ENCODE results near the gene NCK2. TPM values are rescaled to one million over a fixed set of nuclear protein-coding genes. Genes with fewer than 3 reads are reported as not detected.

Gene NCK2
- total and polyA plus RNA-seq, 10 of the 15 experiments (the other 5 are each of a cell fraction or from before 2014, with no cell fraction given), result 1.2 to 30.9 (median 14.1) TPM

GRCh38 chr2:105749583-105750400, 5.1 kb downstream of the NCK2 start:
- FAIRE-seq (no peak), DNase-seq (ENCODE audit: low read depth, low spot score) (no peak), ATAC-seq (no peak)
- WGBS (ENCODE audit: insufficient coverage, insufficient replicate concordance, low lambda C conversion rate, missing lambda C conversion rate), result 78% methylated on average over 14 of the region's 18 CpGs
- Histone ChIP-seq H3K9me3 (replicated peaks; ENCODE audit: control insufficient read depth, insufficient read depth, low read length) (no peaks in the 10 kb centered on the region), H3K4me1 (ENCODE audit: control insufficient read depth, insufficient read depth, low read length) (peaks cover 35% of the 10 kb centered on the region), H3K79me2 (ENCODE audit: control insufficient read depth, insufficient read depth, low read length) (peaks cover 84% of the 10 kb centered on the region), H4K20me1 (ENCODE audit: control insufficient read depth, insufficient read depth) (no peaks in the 10 kb centered on the region; the same call in none of the 2 replicates), H3K27me3 (replicated peaks in 1 of 2; ENCODE audit: control insufficient read depth in 2 of 2, insufficient read depth in 2 of 2, low read length in 1 of 2) (no peaks in the 10 kb centered on the region), H3K27ac (ENCODE audit: control insufficient read depth, insufficient read depth) (peak overlapping the region; percentile 28), H3K36me3 (ENCODE audit: control insufficient read depth in 2 of 2, insufficient read depth in 2 of 2, low read length in 1 of 2) (no peaks in the 10 kb centered on the region; a peak in 1 of 4 replicates), H3K9ac (ENCODE audit: control insufficient read depth, insufficient read depth, low read length) (no peak overlapping the region), H2AFZ (ENCODE audit: control insufficient read depth, low read depth, low read length) (no peak overlapping the region), H3K4me3 (0 out of 2 replicates have a peak overlapping the region, but pooled peaks have one; percentile 27), H3K4me2 (ENCODE audit: control insufficient read depth, insufficient read depth) (peak overlapping the region; percentile 20; the same call in 1 of the 2 replicates)
- ChIA-PET CTCF (interaction anchor here (0.6 to 4.2 kb wide), 18 partner anchors 10 to 354 kb away, joined by 3 to 29 read pairs (median 4); no protein-coding TSS in a partner anchor), SMC1A (ENCODE audit: uncharacterized antibody, unreplicated experiment) (interaction anchor here (0.7 to 7.3 kb wide), 16 partner anchors 10 to 355 kb away, joined by 3 to 70 read pairs (median 3); no protein-coding TSS in a partner anchor), RAD21 (ENCODE audit: unreplicated experiment) (interaction anchor here (1.1 to 5.1 kb wide), 11 partner anchors 8 to 357 kb away, joined by 3 to 40 read pairs (median 4); no protein-coding TSS in a partner anchor), POLR2A (interaction anchor here (0.6 to 0.8 kb wide), 2 partner anchors 19 to 68 kb away, joined by 3 read pairs; no protein-coding TSS in a partner anchor)
- TF ChIP-seq CEBPZ (IDR thresholded peaks at IDR 0.05; ENCODE audit: low read depth, low read length) (no peak), NR2F1 (conservative IDR thresholded peaks at IDR 0.05) (no peak), BCL3 (IDR thresholded peaks at IDR 0.05; ENCODE audit: borderline replicate concordance, insufficient read depth, low read depth, low read length, poor library complexity, severe bottlenecking) (peak; percentile 18)
- in situ Hi-C loops (cut with MboI) (no loop called here), intact Hi-C loops (cut with micrococcal nuclease; ENCODE audit: unreplicated experiment) (loop anchor here (2.0 to 10.0 kb wide), 7 partner anchors 47 to 443 kb away; partner anchors contain the start of genes C2orf49 and UXS1)
- no TSS peak for BruUV-seq (replicated peaks)

Data from GM12878 (cell line).